Activated naive CD4-positive, alpha-beta T cell treated with anti-CD3 and anti-CD28 coated beads, Interleukin-2, amount 10 ng/mL, durations not matched to agents 7 days and 5 days (primary cell): ENCODE results near the gene NCKAP5.

Source experiments
- CTCF ChIA-PET: fragments of 350-600 bp; sonication (Branson Sonifier 250); formaldehyde crosslinking; loops from one replicate; lab custom pipeline; 2021; ENCODE audit warnings: antibody characterized with exemption; lab: Charles Lee
- DNase-seq: peaks from one replicate; pipeline ENCODE4 v3.0.0-alpha.2; 2020
- H3K27ac Mint-ChIP-seq: one replicate; pipeline ENCODE4 v1.8.0; 2021; ENCODE audit warnings: mild to moderate bottlenecking, moderate library complexity, mixed read lengths
- H3K27me3 Mint-ChIP-seq: one replicate; pipeline ENCODE4 v1.8.0; 2021; ENCODE audit warnings: mild to moderate bottlenecking, mixed read lengths
- H3K36me3 Mint-ChIP-seq: one replicate; pipeline ENCODE4 v1.8.0; 2021; ENCODE audit warnings: mixed read lengths
- H3K4me1 Mint-ChIP-seq: one replicate; pipeline ENCODE4 v1.8.0; 2021; ENCODE audit warnings: mixed read lengths
- H3K4me3 Mint-ChIP-seq: one replicate; pipeline ENCODE4 v1.8.0; 2021; ENCODE audit warnings: mild to moderate bottlenecking, moderate library complexity, mixed read lengths
- H3K9me3 Mint-ChIP-seq: one replicate; pipeline ENCODE4 v1.8.0; 2021; ENCODE audit warnings: mixed read lengths

Gene NCKAP5

DNA sequence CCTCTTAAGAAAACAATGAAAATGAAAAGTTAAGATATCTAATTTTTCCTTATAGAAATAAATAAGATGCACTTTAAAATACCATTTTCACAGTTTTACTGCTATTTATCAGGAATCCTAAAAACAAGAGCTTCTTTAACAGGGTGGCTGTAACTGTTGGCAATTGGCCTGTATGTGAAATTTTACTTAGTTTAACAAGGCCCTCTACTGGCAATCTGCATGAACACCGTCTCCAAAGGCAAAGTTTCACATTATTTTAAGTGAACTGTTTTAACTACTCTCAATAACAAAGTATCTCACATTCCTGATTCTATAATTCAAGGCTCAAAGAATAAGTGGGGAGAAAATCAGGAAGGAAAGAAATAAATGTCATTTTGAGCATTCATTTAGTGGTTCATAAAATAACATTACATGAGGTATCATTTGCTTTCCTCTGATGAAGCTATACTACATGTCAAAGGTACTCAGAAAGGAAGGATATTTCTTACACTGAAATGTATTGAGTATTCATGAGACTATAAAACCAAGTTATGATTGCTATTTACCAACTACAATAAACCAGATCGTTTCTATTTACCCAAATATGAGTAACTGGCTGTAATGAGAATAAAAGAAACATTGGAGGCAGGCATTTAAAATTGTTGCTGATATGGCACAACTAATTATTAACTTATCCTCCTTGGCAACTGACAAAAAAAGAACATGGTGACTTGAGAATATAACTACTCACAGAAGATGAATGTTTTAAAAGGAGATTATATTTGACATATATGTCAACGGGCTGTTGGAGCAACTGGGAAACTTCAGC lies 7.0 kb downstream of the NCKAP5 start:
- Mint-ChIP-seq H3K4me1 (no peaks in the 10 kb centered on the region), H3K9me3 (no peaks in the 10 kb centered on the region), H3K27me3 (no peaks in the 10 kb centered on the region), H3K36me3 (no peaks in the 10 kb centered on the region), H3K4me3 (no peak overlapping the region), H3K27ac (no peak overlapping the region)
- CTCF ChIA-PET, result interaction anchor here (0.6 to 0.7 kb wide), 2 partner anchors 328 to 1014 kb away, joined by 3 read pairs; no protein-coding TSS in a partner anchor
- no peak for DNase-seq

DNA sequence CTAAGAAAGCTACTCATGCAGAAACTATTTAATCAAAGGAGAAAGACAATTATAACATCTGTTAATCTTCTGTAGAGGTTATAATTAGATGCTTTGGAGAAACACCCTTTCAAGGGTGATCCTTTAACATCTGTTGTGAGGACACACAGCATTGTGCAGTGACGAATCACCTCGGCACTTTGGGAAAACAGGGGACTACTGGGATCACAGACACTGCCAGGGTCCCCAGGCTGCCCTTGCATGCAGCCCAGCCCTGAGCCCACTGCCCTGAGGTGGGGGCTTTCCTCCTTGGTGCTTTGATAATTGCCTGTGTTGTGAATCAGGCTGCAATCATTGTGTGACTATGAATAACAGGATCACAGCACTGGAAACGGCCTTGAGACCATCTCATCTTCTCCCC lies 10.6 kb downstream of the NCKAP5 start:
- no peak for DNase-seq
- H3K27me3 Mint-ChIP-seq, result no peaks in the 10 kb centered on the region
- H3K9me3 Mint-ChIP-seq, result no peaks in the 10 kb centered on the region
- no peaks in the 10 kb centered on the region for H3K4me1 Mint-ChIP-seq
- CTCF ChIA-PET, result no interaction called here
- no peaks in the 10 kb centered on the region for H3K36me3 Mint-ChIP-seq
- no peak overlapping the region for H3K4me3 Mint-ChIP-seq
- H3K27ac Mint-ChIP-seq, result no peak overlapping the region

DNA sequence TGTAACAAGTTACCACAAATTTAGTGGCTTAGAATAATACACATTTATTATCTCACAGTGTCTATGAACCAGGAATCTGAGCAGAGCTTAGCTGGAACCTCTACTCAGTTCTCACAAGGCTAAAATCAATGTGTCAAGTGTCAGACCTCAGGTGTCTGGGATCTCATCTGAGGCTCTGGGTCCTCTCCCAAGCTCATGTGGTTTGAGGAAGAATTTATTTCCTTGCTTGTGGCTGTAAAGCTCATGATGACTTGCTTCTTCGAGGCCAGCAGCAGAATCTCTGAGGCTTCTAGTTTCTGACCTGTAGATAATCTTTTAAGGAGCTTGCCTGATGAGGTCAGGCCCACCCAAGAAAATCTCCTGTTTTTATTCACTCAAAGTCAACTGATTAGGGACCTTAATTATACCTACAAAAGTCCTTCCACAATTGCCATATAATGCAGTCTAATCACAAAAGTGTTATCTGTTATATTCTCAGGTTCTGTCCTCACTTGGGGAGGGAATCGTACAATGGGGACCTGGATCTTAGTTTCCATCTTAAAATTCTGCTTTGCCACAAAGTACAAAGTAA lies 14.3 kb downstream of the NCKAP5 start:
- Mint-ChIP-seq H3K4me3 (no peak overlapping the region), H3K4me1 (no peaks in the 10 kb centered on the region), H3K27ac (no peak overlapping the region), H3K9me3 (no peaks in the 10 kb centered on the region), H3K36me3 (no peaks in the 10 kb centered on the region), H3K27me3 (no peaks in the 10 kb centered on the region)
- no peak for DNase-seq
- CTCF ChIA-PET, result no interaction called here

DNA sequence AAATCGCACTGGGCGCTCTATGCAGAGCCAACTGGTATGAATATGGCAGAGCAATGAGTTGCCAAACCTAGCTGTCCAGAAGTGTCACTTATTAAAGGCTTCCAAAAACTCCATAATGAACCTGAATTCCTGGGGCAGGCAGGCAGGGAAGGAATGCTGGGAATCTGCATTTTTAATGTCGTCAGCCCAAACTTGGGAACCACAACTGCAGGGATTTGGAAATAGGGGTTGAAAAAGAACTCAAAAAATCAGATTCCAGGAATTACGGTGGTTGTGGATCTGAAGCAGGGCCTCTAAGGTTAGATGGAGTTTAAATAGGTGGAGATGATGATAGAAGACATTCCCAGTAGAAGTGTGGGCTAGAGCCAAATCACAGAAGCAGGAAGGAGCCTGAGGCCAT lies 15.0 kb downstream of the NCKAP5 start:
- DNase-seq, result no peak
- no peaks in the 10 kb centered on the region for H3K4me1 Mint-ChIP-seq
- CTCF ChIA-PET, result no interaction called here
- H3K4me3 Mint-ChIP-seq, result no peak overlapping the region
- H3K27ac Mint-ChIP-seq, result no peak overlapping the region
- no peaks in the 10 kb centered on the region for H3K27me3 Mint-ChIP-seq
- no peaks in the 10 kb centered on the region for H3K9me3 Mint-ChIP-seq
- H3K36me3 Mint-ChIP-seq, result no peaks in the 10 kb centered on the region

DNA sequence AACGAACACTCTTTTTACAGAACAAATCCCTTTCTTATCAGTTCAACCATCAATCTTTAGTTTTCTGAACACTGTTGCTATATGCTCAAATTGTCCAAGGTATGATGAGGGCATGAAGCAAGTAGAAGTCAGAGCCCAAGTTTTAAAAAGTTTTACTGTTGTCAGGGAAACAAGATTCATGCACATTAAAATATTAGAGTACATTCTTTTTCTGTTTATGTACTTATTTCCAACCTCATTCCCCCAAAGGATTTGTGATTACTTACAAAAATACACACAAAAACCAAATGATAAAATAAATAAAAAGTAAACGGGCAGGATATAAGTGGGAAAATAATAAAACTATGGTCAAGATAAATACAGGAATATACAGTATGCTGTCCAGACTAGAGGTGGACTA lies 15.4 kb downstream of the NCKAP5 start:
- H3K36me3 Mint-ChIP-seq, result no peaks in the 10 kb centered on the region
- no peak for DNase-seq
- no peak overlapping the region for H3K4me3 Mint-ChIP-seq
- H3K27me3 Mint-ChIP-seq, result no peaks in the 10 kb centered on the region
- no peaks in the 10 kb centered on the region for H3K9me3 Mint-ChIP-seq
- no peaks in the 10 kb centered on the region for H3K4me1 Mint-ChIP-seq
- no peak overlapping the region for H3K27ac Mint-ChIP-seq
- CTCF ChIA-PET, result no interaction called here

DNA sequence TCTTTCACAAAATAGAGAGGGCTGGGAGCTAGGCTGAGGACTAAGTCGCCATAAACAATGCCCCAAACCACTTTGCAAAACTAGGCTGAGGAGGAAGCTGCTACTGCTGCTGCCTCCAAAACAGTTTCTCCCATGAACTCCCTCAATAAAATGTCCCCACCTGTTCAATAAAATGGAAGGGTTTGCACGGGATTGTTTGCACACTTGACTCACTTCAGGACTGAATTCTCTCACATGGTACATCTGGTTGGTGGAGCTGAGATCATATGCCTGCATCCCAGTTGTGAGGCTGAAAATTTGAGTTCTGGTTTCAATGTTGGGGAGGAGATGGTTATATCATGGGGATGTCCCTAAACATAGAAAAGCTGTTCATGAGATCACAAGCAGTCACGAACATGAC lies 26.5 kb downstream of the NCKAP5 start:
- no peaks in the 10 kb centered on the region for H3K36me3 Mint-ChIP-seq
- no peak overlapping the region for H3K27ac Mint-ChIP-seq
- DNase-seq, result no peak
- no peaks in the 10 kb centered on the region for H3K4me1 Mint-ChIP-seq
- H3K4me3 Mint-ChIP-seq, result no peak overlapping the region
- CTCF ChIA-PET, result no interaction called here
- H3K9me3 Mint-ChIP-seq, result peaks cover 4% of the 10 kb centered on the region
- no peaks in the 10 kb centered on the region for H3K27me3 Mint-ChIP-seq

DNA sequence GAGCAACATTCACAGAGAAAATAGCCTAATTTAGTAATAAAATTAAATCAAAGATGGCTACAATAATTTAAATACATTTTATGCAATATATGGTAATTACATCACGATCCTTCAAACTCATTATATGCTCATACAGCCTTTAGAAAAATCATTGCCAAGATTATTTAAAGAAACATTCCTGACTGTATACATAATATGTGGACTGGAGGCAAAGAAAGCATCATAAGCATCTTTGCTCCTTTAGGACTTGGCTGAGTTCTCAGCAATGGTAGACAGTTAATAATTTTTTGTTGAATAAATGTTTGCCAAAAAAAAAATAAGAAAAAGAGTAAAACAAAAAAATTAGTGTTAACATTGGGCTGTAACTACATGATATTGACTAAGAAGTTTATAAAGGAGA lies 26.9 kb downstream of the NCKAP5 start:
- H3K4me3 Mint-ChIP-seq, result no peak overlapping the region
- peaks cover 4% of the 10 kb centered on the region for H3K9me3 Mint-ChIP-seq
- no peak overlapping the region for H3K27ac Mint-ChIP-seq
- no peaks in the 10 kb centered on the region for H3K4me1 Mint-ChIP-seq
- no peaks in the 10 kb centered on the region for H3K36me3 Mint-ChIP-seq
- DNase-seq, result no peak
- CTCF ChIA-PET, result no interaction called here
- H3K27me3 Mint-ChIP-seq, result no peaks in the 10 kb centered on the region

DNA sequence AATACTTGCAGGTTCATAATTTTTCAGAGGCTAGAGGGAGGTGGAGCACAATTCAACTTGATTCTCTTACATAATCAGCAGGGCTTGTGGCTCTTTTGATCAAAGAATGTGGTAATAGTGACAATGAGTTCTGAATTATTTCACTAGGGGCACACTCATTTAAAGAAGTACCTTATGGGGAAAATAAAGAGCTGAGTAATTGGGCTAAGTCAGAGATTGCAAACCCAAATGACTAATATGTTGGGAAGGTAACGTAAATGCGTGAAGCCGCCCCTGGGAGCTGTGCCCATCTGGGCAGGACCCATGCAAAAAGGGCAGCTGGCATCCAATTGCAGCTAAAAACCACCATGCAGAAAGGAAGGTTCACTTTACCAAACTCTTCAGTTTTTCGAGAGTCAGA lies 35.3 kb downstream of the NCKAP5 start:
- no peak for DNase-seq
- Mint-ChIP-seq H3K36me3 (no peaks in the 10 kb centered on the region), H3K9me3 (no peaks in the 10 kb centered on the region), H3K4me1 (no peaks in the 10 kb centered on the region), H3K27ac (no peak overlapping the region), H3K4me3 (no peak overlapping the region), H3K27me3 (no peaks in the 10 kb centered on the region)
- CTCF ChIA-PET, result no interaction called here

DNA sequence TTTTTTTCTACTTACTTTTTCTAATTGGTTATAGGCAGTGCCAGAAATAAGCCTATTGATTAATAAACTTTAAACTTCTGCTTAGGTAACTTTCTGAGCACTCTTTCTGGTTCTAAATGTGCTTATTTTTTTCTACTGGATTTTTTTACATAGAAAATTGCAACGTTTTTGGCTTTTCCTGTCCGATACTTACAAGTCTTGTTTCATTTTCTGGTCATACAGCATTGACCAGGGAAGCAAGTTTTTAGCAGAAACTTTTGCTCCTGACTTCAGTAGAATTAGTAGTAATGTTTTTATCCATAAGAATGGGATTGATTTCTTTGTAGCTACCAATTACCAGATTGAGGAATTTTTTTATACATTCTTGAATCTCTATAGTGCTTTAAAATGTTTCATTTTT lies 36.9 kb downstream of the NCKAP5 start:
- H3K4me3 Mint-ChIP-seq, result no peak overlapping the region
- no peak for DNase-seq
- no peaks in the 10 kb centered on the region for H3K36me3 Mint-ChIP-seq
- H3K4me1 Mint-ChIP-seq, result no peaks in the 10 kb centered on the region
- H3K27ac Mint-ChIP-seq, result no peak overlapping the region
- CTCF ChIA-PET, result no interaction called here
- no peaks in the 10 kb centered on the region for H3K27me3 Mint-ChIP-seq
- no peaks in the 10 kb centered on the region for H3K9me3 Mint-ChIP-seq

DNA sequence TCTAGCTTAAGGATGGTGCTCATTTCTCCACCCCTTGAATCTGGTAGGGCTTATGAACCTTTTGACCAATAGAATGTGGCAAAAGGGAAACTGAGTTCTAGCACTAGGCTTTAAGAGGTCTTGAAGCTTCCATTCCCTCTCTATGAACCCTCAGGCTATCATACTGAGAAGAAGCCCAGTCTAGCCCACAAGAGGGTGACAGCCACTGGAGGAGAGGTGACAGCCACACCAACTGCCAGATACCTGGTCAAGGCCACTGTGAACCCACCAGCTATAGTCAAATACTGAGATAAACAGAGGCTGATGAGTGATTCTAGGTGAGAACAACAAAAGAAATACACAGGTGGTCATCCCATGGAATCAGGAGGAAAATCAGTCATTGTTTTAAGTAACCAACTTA lies 37.6 kb downstream of the NCKAP5 start:
- no peaks in the 10 kb centered on the region for H3K4me1 Mint-ChIP-seq
- no peak for DNase-seq
- no peaks in the 10 kb centered on the region for H3K9me3 Mint-ChIP-seq

DNA sequence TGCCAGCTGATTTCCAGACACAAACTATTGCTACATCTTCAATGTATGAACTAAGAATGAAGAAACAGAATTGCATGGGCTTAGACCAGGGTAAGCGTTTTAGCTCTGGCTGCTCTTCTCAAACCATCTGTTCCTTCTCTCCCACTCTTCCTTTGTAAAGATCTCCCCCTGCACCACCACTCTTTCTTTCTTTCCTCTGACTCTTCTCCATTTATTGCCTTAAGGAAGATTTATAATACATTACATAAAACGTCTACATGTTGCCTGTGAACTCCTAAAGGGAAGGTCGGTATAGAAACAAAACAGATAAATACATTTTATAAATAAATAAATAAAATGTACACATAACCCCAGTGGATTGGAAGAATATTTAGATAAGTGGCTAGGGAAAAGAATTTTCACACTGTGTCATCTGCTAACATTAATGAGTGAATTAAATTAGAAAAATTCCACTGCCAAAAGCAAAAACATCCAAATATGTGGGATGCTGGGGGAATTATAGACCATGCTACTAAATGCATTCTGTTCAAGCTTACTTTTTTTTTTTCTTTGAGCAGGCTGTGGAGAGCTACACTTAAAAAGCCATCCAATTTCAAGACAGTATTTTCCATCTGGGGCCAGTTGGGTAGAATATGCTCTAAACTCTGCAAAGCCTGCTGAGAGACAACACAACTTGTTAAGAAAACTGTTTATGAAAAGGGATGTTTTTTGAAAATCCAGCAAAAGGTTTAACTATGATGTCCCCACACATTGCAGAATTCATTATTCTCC lies 41.5 kb downstream of the NCKAP5 start:
- H3K27ac Mint-ChIP-seq, result no peak overlapping the region
- CTCF ChIA-PET, result no interaction called here
- H3K36me3 Mint-ChIP-seq, result no peaks in the 10 kb centered on the region
- DNase-seq, result no peak
- H3K4me1 Mint-ChIP-seq, result no peaks in the 10 kb centered on the region
- H3K9me3 Mint-ChIP-seq, result no peaks in the 10 kb centered on the region
- H3K4me3 Mint-ChIP-seq, result no peak overlapping the region
- H3K27me3 Mint-ChIP-seq, result no peaks in the 10 kb centered on the region

More for the DNA sequence above, 37.6 kb downstream of the NCKAP5 start:
- H3K4me3 Mint-ChIP-seq, result no peak overlapping the region
- CTCF ChIA-PET, result no interaction called here
- H3K27ac Mint-ChIP-seq, result no peak overlapping the region
- H3K27me3 Mint-ChIP-seq, result no peaks in the 10 kb centered on the region
- H3K36me3 Mint-ChIP-seq, result no peaks in the 10 kb centered on the region

DNA sequence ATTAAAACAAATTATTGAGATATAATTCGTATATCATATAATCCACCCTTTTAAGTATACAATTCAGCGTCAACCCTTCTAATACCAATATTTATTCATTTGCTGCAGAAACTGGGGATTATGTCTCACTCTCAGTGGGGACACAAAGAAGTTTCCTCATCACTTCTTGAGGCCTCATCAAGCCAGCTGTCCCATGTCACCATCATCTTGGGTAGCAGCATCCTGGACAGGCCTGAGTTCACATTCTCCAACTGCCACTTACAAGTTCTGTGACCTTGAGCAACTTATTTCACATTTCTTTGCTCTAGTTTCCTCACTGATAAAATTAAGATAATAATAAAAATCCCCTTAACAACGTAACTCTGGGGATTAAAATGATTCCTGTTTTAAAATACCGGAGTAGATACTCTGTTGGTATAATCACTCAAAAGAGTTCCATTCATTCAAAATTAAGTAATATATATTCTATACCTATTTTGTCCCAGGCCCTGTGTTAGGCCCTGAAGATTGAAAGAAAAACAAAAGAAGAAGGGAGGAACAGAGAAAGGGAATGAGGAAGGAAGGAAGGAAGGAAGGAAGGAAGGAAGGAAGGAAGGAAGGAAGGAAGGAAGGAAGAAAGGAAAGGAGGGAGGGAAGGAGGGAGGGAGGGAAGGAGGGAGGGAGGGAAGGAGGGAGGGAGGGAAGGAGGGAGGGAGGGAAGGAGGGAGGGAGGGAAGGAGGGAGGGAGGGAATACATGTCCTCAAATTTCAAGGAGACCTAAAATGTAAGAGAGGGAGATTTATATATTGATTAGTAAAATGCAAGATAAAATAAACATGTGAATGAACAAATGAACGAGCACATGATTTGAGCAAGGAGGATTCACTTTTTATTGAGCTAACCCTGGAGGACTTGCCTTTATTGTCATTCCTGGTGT lies 42.4 kb downstream of the NCKAP5 start:
- CTCF ChIA-PET, result no interaction called here
- Mint-ChIP-seq H3K4me3 (no peak overlapping the region), H3K27ac (no peak overlapping the region), H3K36me3 (no peaks in the 10 kb centered on the region), H3K27me3 (no peaks in the 10 kb centered on the region), H3K4me1 (no peaks in the 10 kb centered on the region), H3K9me3 (no peaks in the 10 kb centered on the region)
- no peak for DNase-seq

DNA sequence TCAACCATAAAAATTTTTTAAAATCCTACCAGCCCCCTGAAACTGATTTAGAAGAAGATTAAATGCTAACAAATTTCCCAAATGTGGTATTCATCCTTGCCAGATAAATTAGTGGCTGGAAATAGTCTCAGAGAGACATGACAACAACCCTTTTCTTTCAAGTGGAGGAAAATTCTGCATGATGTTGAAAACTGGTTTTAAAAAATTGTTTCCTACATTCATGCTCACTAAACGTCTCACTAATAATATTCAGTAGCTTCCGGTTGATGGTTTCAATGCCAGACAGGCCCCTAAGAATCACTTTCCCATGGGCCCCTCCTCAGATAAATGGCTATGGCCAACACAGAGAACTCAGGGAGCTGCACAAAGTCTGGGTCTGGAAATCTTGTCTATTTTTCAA lies 43.2 kb downstream of the NCKAP5 start:
- Mint-ChIP-seq H3K9me3 (no peaks in the 10 kb centered on the region), H3K36me3 (no peaks in the 10 kb centered on the region), H3K27ac (no peak overlapping the region), H3K4me1 (no peaks in the 10 kb centered on the region), H3K27me3 (no peaks in the 10 kb centered on the region), H3K4me3 (no peak overlapping the region)
- DNase-seq, result no peak
- CTCF ChIA-PET, result no interaction called here

DNA sequence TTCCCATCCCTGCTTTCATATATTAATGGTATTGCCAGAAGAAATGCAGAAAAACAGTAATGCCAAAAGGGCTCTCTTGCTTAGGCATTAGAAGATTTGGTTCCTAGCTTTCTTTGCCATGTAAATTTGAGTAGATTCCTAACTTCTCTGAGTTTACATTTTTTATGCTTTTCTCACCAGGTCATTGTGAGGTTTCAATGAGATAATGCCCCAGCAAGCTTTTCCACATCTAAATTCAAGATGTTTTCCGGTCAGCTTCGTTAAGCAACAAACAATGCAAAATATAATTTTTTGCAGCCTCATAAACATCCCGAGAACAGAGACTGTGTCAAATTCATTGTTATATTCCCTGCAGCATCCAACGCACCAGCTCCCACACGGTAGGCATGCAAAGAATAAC lies 44.9 kb downstream of the NCKAP5 start:
- no peak for DNase-seq
- CTCF ChIA-PET, result no interaction called here
- no peaks in the 10 kb centered on the region for H3K4me1 Mint-ChIP-seq

More for the DNA sequence above, 44.9 kb downstream of the NCKAP5 start:
- H3K9me3 Mint-ChIP-seq, result no peaks in the 10 kb centered on the region
- no peaks in the 10 kb centered on the region for H3K36me3 Mint-ChIP-seq
- no peak overlapping the region for H3K27ac Mint-ChIP-seq
- H3K4me3 Mint-ChIP-seq, result no peak overlapping the region
- H3K27me3 Mint-ChIP-seq, result no peaks in the 10 kb centered on the region
